H1 (cell line): ENCODE measurements around the gene SUPT7L. TPM values are rescaled to one million over a fixed set of nuclear protein-coding genes. Genes with fewer than 3 reads are reported as not detected.

ENCODE experiments used
- CTCF ChIA-PET: fragments of 300-600 bp; sonication (Branson Sonifier 250); formaldehyde crosslinking; loops from one replicate; lab custom pipeline; 2021; ENCODE audit not compliant: partially characterized antibody; lab: Charles Lee
- POLR2A ChIA-PET: fragments of 300-600 bp; sonication (Branson Sonifier 250); formaldehyde crosslinking; loops from one replicate; lab custom pipeline; 2021; ENCODE audit warnings: inconsistent platforms; ENCODE audit not compliant: partially characterized antibody; lab: Charles Lee
- DNase-seq, 2 experiments: peaks; one replicate each; pipeline versions ENCODE4 v3.0.0 to v3.0.0-alpha.2; 2010 to 2022; ENCODE audit warnings: low spot score in 2 of 2, low read depth in 1 of 2, mixed read lengths in 1 of 2
- FAIRE-seq: peaks from 2 replicates; lab custom pipeline; 2011; peaks lifted over from hg19 to GRCh38; lab: Jason Lieb, UNC
- H2AFZ ChIP-seq: 2 replicates; pipeline ENCODE4 v1.8.1; 2012; ENCODE audit warnings: low read length, inconsistent platforms
- H2AK5ac ChIP-seq: 2 replicates; pipeline ENCODE4 v1.6.1; 2013; ENCODE audit warnings: low read depth, low read length
- H2BK120ac ChIP-seq: replicated peaks from 2 replicates; pipeline ENCODE3; 2013; ENCODE audit warnings: low read depth, low read length, inconsistent platforms
- H2BK12ac ChIP-seq: 2 replicates; pipeline ENCODE4 v1.6.1; 2013; ENCODE audit warnings: low read depth, low read length
- H2BK15ac ChIP-seq: 2 replicates; pipeline ENCODE4 v1.6.1; 2013; ENCODE audit warnings: low read length
- H2BK20ac ChIP-seq: 2 replicates; pipeline ENCODE4 v1.6.1; 2013; ENCODE audit warnings: low read length
- H2BK5ac ChIP-seq: 2 replicates; pipeline ENCODE4 v1.6.1; 2013; ENCODE audit warnings: low read depth, low read length
- H3K14ac ChIP-seq: 2 replicates; pipeline ENCODE4 v1.6.1; 2013; ENCODE audit warnings: inconsistent platforms; ENCODE audit not compliant: insufficient read length
- H3K18ac ChIP-seq: 2 replicates; pipeline ENCODE4 v1.6.1; 2013; ENCODE audit warnings: low read length; ENCODE audit errors: extremely low read depth
- H3K23ac ChIP-seq: 2 replicates; pipeline ENCODE4 v1.6.1; 2013; ENCODE audit warnings: inconsistent platforms; ENCODE audit not compliant: insufficient read length
- H3K23me2 ChIP-seq: 2 replicates; pipeline ENCODE4 v1.6.1; 2013; ENCODE audit warnings: low read depth, low read length
- H3K27ac ChIP-seq: 2 replicates; pipeline ENCODE4 v1.6.1; 2011; ENCODE audit warnings: low read depth, low read length, inconsistent platforms
- H3K27me3 ChIP-seq, 4 experiments: replicated peaks in 1 of 4; 1 replicate in 1 of 4; 2 replicates in 3 of 4; pipeline versions ENCODE4 v1.6.1 to v1.8.1; 2011 to 2013; ENCODE audit warnings: low read length in 3 of 4, mild to moderate bottlenecking in 3 of 4, inconsistent platforms in 2 of 4, mixed read lengths in 2 of 4, moderate library complexity in 1 of 4; ENCODE audit not compliant: control insufficient read depth in 3 of 4, insufficient read depth in 3 of 4; ENCODE audit errors: extremely low read depth in 1 of 4
- H3K36me3 ChIP-seq, 4 experiments: 2 replicates each; pipeline versions ENCODE4 v1.6.1 to v1.8.1; 2011 to 2013; ENCODE audit warnings: mild to moderate bottlenecking in 4 of 4, low read length in 3 of 4, moderate library complexity in 2 of 4, control low read depth in 1 of 4, inconsistent platforms in 1 of 4; ENCODE audit not compliant: insufficient read depth in 4 of 4, control insufficient read depth in 2 of 4
- H3K4ac ChIP-seq: replicated peaks from 2 replicates; pipeline ENCODE3; 2013; ENCODE audit warnings: low read length, low read depth, mixed read lengths, inconsistent platforms; ENCODE audit not compliant: insufficient read length
- H3K4me1 ChIP-seq, 4 experiments: replicated peaks in 1 of 4; 1 replicate in 1 of 4; 2 replicates in 3 of 4; pipeline versions ENCODE4 v1.6.1 to v1.8.1; 2011 to 2013; ENCODE audit warnings: low read length in 3 of 4, inconsistent platforms in 2 of 4, mixed read lengths in 1 of 4; ENCODE audit not compliant: insufficient read depth in 4 of 4, control insufficient read depth in 3 of 4
- H3K4me2 ChIP-seq, 2 experiments: 2 replicates each; pipeline versions ENCODE4 v1.6.1 to v1.8.1; 2011 to 2013; ENCODE audit warnings: low read depth in 2 of 2, low read length in 2 of 2, control low read depth in 1 of 2, inconsistent platforms in 1 of 2, mild to moderate bottlenecking in 1 of 2; ENCODE audit not compliant: insufficient read depth in 1 of 2
- H3K4me3 ChIP-seq, 4 experiments: fragments of 200-600, 300-600 bp in 1 of 4; sonication (generic), shearing (Covaris generic), sonication (Bioruptor Twin) in 1 of 4; 2 replicates each; pipeline versions ENCODE4 v1.5.1 to v1.8.1; 2011 to 2016; ENCODE audit warnings: low read length in 4 of 4, low read depth in 3 of 4, control low read depth in 2 of 4, inconsistent platforms in 2 of 4, mild to moderate bottlenecking in 2 of 4, mixed read lengths in 1 of 4, moderate library complexity in 1 of 4; ENCODE audit not compliant: insufficient read depth in 2 of 4; ENCODE audit errors: extremely low read depth in 1 of 4
- H3K56ac ChIP-seq: replicated peaks from 2 replicates; pipeline ENCODE3; 2013; ENCODE audit warnings: low read depth, mild to moderate bottlenecking, mixed read lengths, low read length, inconsistent platforms; ENCODE audit not compliant: insufficient read length
- H3K79me1 ChIP-seq: 2 replicates; pipeline ENCODE4 v1.6.1; 2013; ENCODE audit warnings: low read depth, low read length, control low read depth
- H3K79me2 ChIP-seq, 2 experiments: 2 replicates each; pipeline versions ENCODE4 v1.6.1 to v1.8.1; 2012 to 2013; ENCODE audit warnings: low read length in 2 of 2, mild to moderate bottlenecking in 2 of 2, inconsistent platforms in 1 of 2; ENCODE audit not compliant: insufficient read depth in 2 of 2, control insufficient read depth in 1 of 2
- H3K9ac ChIP-seq, 4 experiments: replicated peaks in 1 of 4; 1 replicate in 1 of 4; 2 replicates in 3 of 4; pipeline versions ENCODE4 v1.6.1 to v1.8.1; 2011 to 2013; ENCODE audit warnings: low read depth in 3 of 4, low read length in 3 of 4, control low read depth in 2 of 4, mild to moderate bottlenecking in 2 of 4, moderate library complexity in 2 of 4, inconsistent platforms in 1 of 4; ENCODE audit errors: extremely low read depth in 1 of 4
- H3K9me3 ChIP-seq, 2 experiments: 2 replicates each; pipeline versions ENCODE4 v1.6.1 to v1.8.1; 2012 to 2013; ENCODE audit warnings: mild to moderate bottlenecking in 2 of 2, moderate library complexity in 2 of 2, control low read depth in 1 of 2, inconsistent platforms in 1 of 2, low read depth in 1 of 2, low read length in 1 of 2, mixed read lengths in 1 of 2; ENCODE audit not compliant: insufficient read depth in 2 of 2
- H4K20me1 ChIP-seq, 2 experiments: replicated peaks in 1 of 2; 2 replicates each; pipeline versions ENCODE3 to v1.8.1; 2011 to 2013; ENCODE audit warnings: inconsistent platforms in 2 of 2, low read length in 2 of 2, mild to moderate bottlenecking in 1 of 2; ENCODE audit not compliant: insufficient read depth in 2 of 2, control insufficient read depth in 1 of 2
- H4K5ac ChIP-seq: 2 replicates; pipeline ENCODE4 v1.6.1; 2013; ENCODE audit warnings: low read length, low read depth, mixed read lengths, inconsistent platforms; ENCODE audit not compliant: insufficient read length
- H4K8ac ChIP-seq: 2 replicates; pipeline ENCODE4 v1.8.0; 2013; ENCODE audit warnings: mild to moderate bottlenecking, moderate library complexity, low read length, inconsistent platforms; ENCODE audit not compliant: insufficient read depth; ENCODE audit errors: extremely low read depth
- H4K91ac ChIP-seq: replicated peaks from 2 replicates; pipeline ENCODE3; 2013; ENCODE audit warnings: low read length, mixed read lengths, inconsistent platforms; ENCODE audit not compliant: insufficient read length
- ATF2 ChIP-seq: IDR thresholded peaks from 2 replicates; pipeline ENCODE4 v1.6.1; 2012; ENCODE audit warnings: low read length, inconsistent platforms
- BACH1 ChIP-seq: IDR thresholded peaks from 2 replicates; pipeline ENCODE4 v1.6.1; 2012; ENCODE audit warnings: low read length, improper control_type of control experiment
- CTCF ChIP-seq, 3 experiments: IDR thresholded peaks; 1 replicate in 2 of 3; 2 replicates in 1 of 3; pipeline versions ENCODE4 v1.5.1 to v1.6.1; 2011; ENCODE audit warnings: low read length in 3 of 3, mild to moderate bottlenecking in 3 of 3, inconsistent platforms in 2 of 3, low read depth in 1 of 3, moderate library complexity in 1 of 3; ENCODE audit not compliant: insufficient read depth in 1 of 3; ENCODE audit errors: control extremely low read depth in 1 of 3
- EGR1 ChIP-seq: IDR thresholded peaks from 2 replicates; pipeline ENCODE4 v1.6.1; 2011; ENCODE audit warnings: low read depth, low read length, borderline replicate concordance
- GABPA ChIP-seq: IDR thresholded peaks from 2 replicates; pipeline ENCODE4 v1.6.1; 2011; ENCODE audit warnings: mild to moderate bottlenecking, low read length, moderate library complexity, borderline replicate concordance; ENCODE audit not compliant: insufficient read depth
- JUN ChIP-seq: IDR thresholded peaks from 2 replicates; pipeline ENCODE4 v1.6.1; 2011; ENCODE audit warnings: low read depth, mild to moderate bottlenecking, improper control_type of control experiment, low read length
- NANOG ChIP-seq: IDR thresholded peaks from 2 replicates; pipeline ENCODE4 v1.6.1; 2011; ENCODE audit warnings: low read length, low read depth, mild to moderate bottlenecking, inconsistent platforms; ENCODE audit not compliant: insufficient read depth, poor library complexity, severe bottlenecking
- RXRA ChIP-seq: IDR thresholded peaks from 2 replicates; pipeline ENCODE4 v1.6.1; 2011; ENCODE audit warnings: low read depth, mild to moderate bottlenecking, low read length, moderate library complexity; ENCODE audit not compliant: insufficient read depth
- WGBS, 2 experiments: shearing (Covaris generic) in 1 of 2; methylation state at CpG; one replicate each; pipeline versions ENCODE4 v1.1.6 to v1.1.7; 2013 to 2015; ENCODE audit warnings: low lambda C conversion rate in 2 of 2, mixed read lengths in 2 of 2, inconsistent platforms in 1 of 2, low coverage in 1 of 2, missing lambda C conversion rate in 1 of 2; ENCODE audit not compliant: insufficient replicate concordance in 2 of 2, insufficient coverage in 1 of 2, insufficient read length in 1 of 2; ENCODE audit errors: extremely low coverage in 1 of 2, missing lambda C conversion rate in 1 of 2; 5-methylcytosine and 5-hydroxymethylcytosine counted together
- polyA plus RNA-seq, 7 experiments: library from polyadenylated mRNA; depleted of rRNA in 3 of 7; stranded (reverse) in 5 of 7; unstranded in 2 of 7; fragments of >200 nt in 5 of 7; fragments of 200-250 nt in 2 of 7; gene quantifications; 1 replicate in 5 of 7; 2 replicates in 1 of 7; 4 replicates in 1 of 7; pipeline versions ENCODE4 v1.2.1 to v1.2.3, GENCODE V29; 2011 to 2013; ENCODE audit warnings: missing spikeins in 2 of 7, mixed read lengths in 2 of 7
- total RNA-seq: library from RNA; stranded (reverse); fragmentation: NEBNext Ultra II Directional; extraction: Animal tissue kit (Norgen Biotek cat#: 25700); gene quantifications from 2 replicates; pipeline ENCODE4 v1.2.1, GENCODE V29; 2021

The SUPT7L gene
- total and polyA plus RNA-seq, 2 of the 8 experiments (the other 6 are each of a cell fraction or from before 2014, with no cell fraction given), result 22.2 to 26.6 TPM

- peaks cover 12 to 52% (median 40%) of the 10 kb centered on the region in 4 experiments for H3K36me3 ChIP-seq
- no peak overlapping the region for H2AFZ ChIP-seq
- H3K27ac ChIP-seq, result no peak overlapping the region
- no peaks in the 10 kb centered on the region for H3K79me1 ChIP-seq
- H3K18ac ChIP-seq, result no peak overlapping the region
- H3K23me2 ChIP-seq, result no peaks in the 10 kb centered on the region
- H3K4me3 ChIP-seq, result no peak overlapping the region
- H2BK12ac ChIP-seq, result no peak overlapping the region
- no peaks in the 10 kb centered on the region for H3K79me2 ChIP-seq
- H3K14ac ChIP-seq, result no peak overlapping the region
- ChIA-PET POLR2A (no interaction called here), CTCF (no interaction called here)
- H2AK5ac ChIP-seq, result no peak overlapping the region
- no peak for FAIRE-seq
- H2BK15ac ChIP-seq, result no peak overlapping the region
- no peak overlapping the region for H3K4ac ChIP-seq
- no peak overlapping the region for H2BK5ac ChIP-seq
- no peak overlapping the region for H3K4me2 ChIP-seq
- no peaks in the 10 kb centered on the region for H4K20me1 ChIP-seq
- H3K9me3 ChIP-seq, result no peaks in the 10 kb centered on the region
- no peak overlapping the region for H2BK20ac ChIP-seq
- TF ChIP-seq GABPA, result no peak
- TF ChIP-seq CTCF (IDR thresholded peaks at IDR 0.05; ENCODE audit: control extremely low read depth in 1 of 3, insufficient read depth in 1 of 3, low read depth in 1 of 3, low read length in 3 of 3), result no peak
- TF ChIP-seq JUN, result no peak
- no peak for TF ChIP-seq NANOG
- TF ChIP-seq EGR1, result no peak
- no peak for TF ChIP-seq BACH1
- TF ChIP-seq RXRA, result no peak
- no peak for TF ChIP-seq ATF2
- no peak for DNase-seq
- no peak overlapping the region for H3K56ac ChIP-seq
- no peak overlapping the region for H4K8ac ChIP-seq
- no peaks in the 10 kb centered on the region for H3K27me3 ChIP-seq
- 90% methylated on average over 2 of the region's 2 CpGs; no CpG with 5 or more reads in 1 of the 2 experiments for WGBS, 2 experiments
- no peaks in the 10 kb centered on the region for H3K4me1 ChIP-seq
- H3K23ac ChIP-seq, result no peak overlapping the region
- no peak overlapping the region for H4K5ac ChIP-seq
- H3K9ac ChIP-seq, result no peak overlapping the region
- no peak overlapping the region for H4K91ac ChIP-seq
- no peak overlapping the region for H2BK120ac ChIP-seq
Observed at GRCh38 chr2:27640722-27641245, 22.6 kb downstream of the SUPT7L start.
